Nephron progenitor cell (in vitro differentiated cells): ENCODE measurements around the gene LDLRAD4.

Experiments
- DNase-seq: peaks from one replicate; pipeline ENCODE4 v3.0.0; 2021
- H3K27ac Mint-ChIP-seq: 2 replicates; pipeline ENCODE4 v1.8.0; 2021; ENCODE audit warnings: mild to moderate bottlenecking, moderate library complexity, mixed read lengths
- H3K27me3 Mint-ChIP-seq: 2 replicates; pipeline ENCODE4 v1.8.0; 2021; ENCODE audit warnings: mild to moderate bottlenecking, low read depth, mixed read lengths; ENCODE audit not compliant: poor library complexity
- H3K36me3 Mint-ChIP-seq: 2 replicates; pipeline ENCODE4 v1.8.0; 2021; ENCODE audit warnings: low read depth, mixed read lengths
- H3K4me1 Mint-ChIP-seq: 2 replicates; pipeline ENCODE4 v1.8.0; 2021; ENCODE audit warnings: mixed read lengths
- H3K4me3 Mint-ChIP-seq: 2 replicates; pipeline ENCODE4 v1.8.0; 2021; ENCODE audit warnings: mild to moderate bottlenecking, moderate library complexity, mixed read lengths
- H3K9me3 Mint-ChIP-seq: 2 replicates; pipeline ENCODE4 v1.8.0; 2021; ENCODE audit warnings: mild to moderate bottlenecking, moderate library complexity, mixed read lengths
- TF ChIP-seq, protein P1 (sequence below): fragments of 200-600 bp; sonication (generic); IDR thresholded peaks from 2 replicates; pipeline ENCODE4 v1.5.0; 2021; ENCODE audit warnings: antibody characterized with exemption

Gene LDLRAD4

DNA sequence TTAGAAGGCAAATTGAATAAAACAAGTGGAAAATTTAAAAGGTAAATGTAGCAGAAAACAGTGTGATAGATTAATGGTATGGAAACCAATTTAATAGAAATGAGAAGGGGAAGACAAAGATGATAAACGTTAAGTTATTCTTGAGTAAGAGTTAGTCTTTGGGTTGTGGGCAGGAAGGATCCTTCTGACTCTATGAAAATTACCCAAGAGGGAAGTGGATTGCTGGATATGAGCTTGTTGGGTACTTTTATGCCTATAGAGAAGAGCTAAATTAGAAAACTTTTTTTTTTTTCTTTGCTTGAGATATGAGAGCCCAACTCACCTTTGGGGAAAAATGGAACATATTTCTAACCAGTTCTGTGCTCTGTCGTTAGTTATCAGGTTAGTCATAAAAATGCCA lies 144.0 kb downstream of the LDLRAD4 start:
- peaks cover 8% of the 10 kb centered on the region for H3K27me3 Mint-ChIP-seq
- H3K27ac Mint-ChIP-seq, result no peak overlapping the region
- no peaks in the 10 kb centered on the region for H3K9me3 Mint-ChIP-seq
- H3K4me1 Mint-ChIP-seq, result no peaks in the 10 kb centered on the region
- H3K4me3 Mint-ChIP-seq, result no peak overlapping the region
- TF ChIP-seq, protein P1, sequence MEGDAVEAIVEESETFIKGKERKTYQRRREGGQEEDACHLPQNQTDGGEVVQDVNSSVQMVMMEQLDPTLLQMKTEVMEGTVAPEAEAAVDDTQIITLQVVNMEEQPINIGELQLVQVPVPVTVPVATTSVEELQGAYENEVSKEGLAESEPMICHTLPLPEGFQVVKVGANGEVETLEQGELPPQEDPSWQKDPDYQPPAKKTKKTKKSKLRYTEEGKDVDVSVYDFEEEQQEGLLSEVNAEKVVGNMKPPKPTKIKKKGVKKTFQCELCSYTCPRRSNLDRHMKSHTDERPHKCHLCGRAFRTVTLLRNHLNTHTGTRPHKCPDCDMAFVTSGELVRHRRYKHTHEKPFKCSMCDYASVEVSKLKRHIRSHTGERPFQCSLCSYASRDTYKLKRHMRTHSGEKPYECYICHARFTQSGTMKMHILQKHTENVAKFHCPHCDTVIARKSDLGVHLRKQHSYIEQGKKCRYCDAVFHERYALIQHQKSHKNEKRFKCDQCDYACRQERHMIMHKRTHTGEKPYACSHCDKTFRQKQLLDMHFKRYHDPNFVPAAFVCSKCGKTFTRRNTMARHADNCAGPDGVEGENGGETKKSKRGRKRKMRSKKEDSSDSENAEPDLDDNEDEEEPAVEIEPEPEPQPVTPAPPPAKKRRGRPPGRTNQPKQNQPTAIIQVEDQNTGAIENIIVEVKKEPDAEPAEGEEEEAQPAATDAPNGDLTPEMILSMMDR, result no peak
- no peak for DNase-seq
- H3K36me3 Mint-ChIP-seq, result no peaks in the 10 kb centered on the region

GRCh38 chr18:13363359-13363758 lies 144.8 kb downstream of the LDLRAD4 start:
- no peaks in the 10 kb centered on the region for H3K36me3 Mint-ChIP-seq
- H3K9me3 Mint-ChIP-seq, result no peaks in the 10 kb centered on the region
- H3K27ac Mint-ChIP-seq, result no peak overlapping the region
- H3K27me3 Mint-ChIP-seq, result peaks cover 13% of the 10 kb centered on the region
- no peak overlapping the region for H3K4me3 Mint-ChIP-seq
- TF ChIP-seq, protein P1, result no peak
- no peak for DNase-seq
- no peaks in the 10 kb centered on the region for H3K4me1 Mint-ChIP-seq

- H3K4me1 Mint-ChIP-seq, result no peaks in the 10 kb centered on the region
These were observed 146.2 kb downstream of the LDLRAD4 start for GRCh38 chr18:13364721-13365205.

DNA sequence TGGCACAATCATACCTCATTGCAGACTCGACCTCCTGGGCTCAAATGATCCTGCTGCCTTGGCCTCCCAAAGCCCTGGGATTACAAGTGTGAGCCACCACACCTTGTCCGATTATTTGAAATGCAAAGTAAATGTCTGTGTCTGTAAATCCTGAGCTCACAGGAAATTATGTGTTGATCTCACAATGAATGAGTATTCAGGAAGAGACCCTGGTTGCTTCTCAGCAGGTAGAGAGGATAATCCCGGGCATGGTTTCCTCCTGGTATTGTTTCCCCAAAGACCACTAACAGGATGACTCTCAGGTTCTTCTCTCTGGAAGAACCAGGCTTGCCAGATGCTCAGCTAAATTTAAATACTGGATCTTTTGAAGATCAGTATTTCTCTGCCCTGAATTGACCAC lies 147.6 kb downstream of the LDLRAD4 start:
- Mint-ChIP-seq H3K27ac (no peak overlapping the region), H3K4me1 (no peaks in the 10 kb centered on the region), H3K9me3 (no peaks in the 10 kb centered on the region), H3K4me3 (no peak overlapping the region), H3K27me3 (peaks cover 13% of the 10 kb centered on the region), H3K36me3 (no peaks in the 10 kb centered on the region)
- DNase-seq, result no peak
- TF ChIP-seq, protein P1, result no peak

More at GRCh38 chr18:13364721-13365205, 146.2 kb downstream of the LDLRAD4 start:
- H3K9me3 Mint-ChIP-seq, result no peaks in the 10 kb centered on the region
- H3K36me3 Mint-ChIP-seq, result no peaks in the 10 kb centered on the region
- TF ChIP-seq, protein P1, result no peak
- peaks cover 13% of the 10 kb centered on the region for H3K27me3 Mint-ChIP-seq
- no peak for DNase-seq
- no peak overlapping the region for H3K4me3 Mint-ChIP-seq
- peak overlapping the region; percentile 20 for H3K27ac Mint-ChIP-seq

GRCh38 chr18:13366541-13366940 lies 148.0 kb downstream of the LDLRAD4 start:
- H3K4me1 Mint-ChIP-seq, result no peaks in the 10 kb centered on the region
- DNase-seq, result no peak
- no peaks in the 10 kb centered on the region for H3K36me3 Mint-ChIP-seq
- TF ChIP-seq, protein P1, result no peak
- no peaks in the 10 kb centered on the region for H3K9me3 Mint-ChIP-seq
- no peak overlapping the region for H3K27ac Mint-ChIP-seq
- H3K27me3 Mint-ChIP-seq, result peaks cover 11% of the 10 kb centered on the region
- H3K4me3 Mint-ChIP-seq, result no peak overlapping the region

GRCh38 chr18:13366962-13367892 lies 148.7 kb downstream of the LDLRAD4 start:
- DNase-seq, result no peak
- H3K4me1 Mint-ChIP-seq, result no peaks in the 10 kb centered on the region
- H3K36me3 Mint-ChIP-seq, result no peaks in the 10 kb centered on the region
- H3K27me3 Mint-ChIP-seq, result peaks cover 8% of the 10 kb centered on the region
- no peak overlapping the region for H3K4me3 Mint-ChIP-seq
- TF ChIP-seq, protein P1, result no peak
- no peak overlapping the region for H3K27ac Mint-ChIP-seq
- no peaks in the 10 kb centered on the region for H3K9me3 Mint-ChIP-seq
